ENCODE results near the gene C22orf15. TPM values are rescaled to one million over a fixed set of nuclear protein-coding genes. Genes with fewer than 3 reads are reported as not detected.

The C22orf15 gene
- total and polyA plus RNA-seq, 9 donors, result 0.14 to 0.66 (median 0.45) TPM

DNA sequence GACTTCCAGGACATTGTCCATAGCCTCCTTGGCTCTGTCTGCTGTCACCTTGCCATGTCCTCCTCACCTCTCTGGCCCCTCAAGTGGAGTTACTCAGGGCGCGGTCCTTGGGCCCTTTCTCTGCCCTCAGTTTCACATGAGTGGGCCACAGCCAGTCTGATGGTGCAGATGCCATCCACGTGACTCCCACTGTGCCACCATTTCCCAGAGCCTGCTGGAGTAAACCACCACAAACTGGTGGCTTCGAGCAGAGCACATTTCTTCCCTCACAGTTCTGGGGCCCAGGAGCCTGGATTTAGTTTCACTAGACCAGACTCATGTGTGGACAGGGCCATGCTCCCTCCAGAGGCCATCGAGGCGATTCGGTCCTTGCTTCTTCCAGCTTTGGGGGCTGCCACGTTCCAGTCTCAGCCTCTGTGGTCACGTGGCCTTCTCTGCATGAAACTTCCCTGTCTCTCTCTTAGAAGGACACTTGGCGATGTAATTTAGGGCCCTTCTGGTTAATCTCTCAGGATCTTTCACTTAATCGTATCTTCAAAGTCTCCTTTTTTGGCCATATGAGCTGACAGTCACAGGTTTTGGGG is 38.5 kb downstream of the C22orf15 start:
- WGBS (ENCODE audit: insufficient coverage), result 89% methylated on average over 9 of the region's 11 CpGs
- Histone ChIP-seq H3K4me3 (ENCODE audit: low read length) (no peak overlapping the region), H3K36me3 (ENCODE audit: control insufficient read depth, insufficient read depth, low read length) (peaks cover 75% of the 10 kb centered on the region), H3K4me1 (ENCODE audit: control insufficient read depth, insufficient read depth, low read length) (peaks cover 5% of the 10 kb centered on the region), H3K27me3 (ENCODE audit: control insufficient read depth, insufficient read depth, low read length) (no peaks in the 10 kb centered on the region), H3K27ac (ENCODE audit: low read length) (no peak overlapping the region), H3K9me3 (replicated peaks; ENCODE audit: control insufficient read depth, low read depth, low read length) (no peaks in the 10 kb centered on the region)
- DNase-seq, result no peak

DNA sequence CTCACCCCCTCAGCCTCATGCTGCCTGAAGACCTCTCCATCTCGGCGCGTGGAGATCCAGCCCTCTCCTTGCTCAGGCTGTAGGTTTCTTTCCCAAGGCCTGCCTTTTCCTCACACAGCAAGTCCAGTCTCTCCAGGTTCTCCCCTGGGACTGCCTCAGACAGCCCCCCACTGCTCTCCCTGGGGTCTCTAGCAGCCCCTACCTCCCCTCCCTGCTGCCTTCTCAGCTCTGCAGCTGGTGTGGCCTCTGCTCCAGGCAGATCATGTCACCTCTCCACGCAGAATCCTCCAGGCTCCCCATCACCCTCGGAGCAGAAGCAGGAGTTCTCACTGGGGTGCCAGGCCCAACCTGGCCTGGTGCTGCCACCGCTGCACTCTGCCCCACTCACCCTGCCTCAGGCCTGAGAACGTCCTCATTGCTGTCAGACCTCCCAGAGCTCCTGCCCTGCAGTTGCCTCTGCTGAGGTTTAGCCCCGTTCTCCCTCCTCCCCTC is 39.1 kb downstream of the C22orf15 start:
- Histone ChIP-seq H3K9me3 (replicated peaks; ENCODE audit: control insufficient read depth, low read depth, low read length) (no peaks in the 10 kb centered on the region), H3K36me3 (ENCODE audit: control insufficient read depth, insufficient read depth, low read length) (peaks cover 76% of the 10 kb centered on the region), H3K27me3 (ENCODE audit: control insufficient read depth, insufficient read depth, low read length) (no peaks in the 10 kb centered on the region), H3K4me1 (ENCODE audit: control insufficient read depth, insufficient read depth, low read length) (no peaks in the 10 kb centered on the region), H3K27ac (ENCODE audit: low read length) (no peak overlapping the region), H3K4me3 (ENCODE audit: low read length) (no peak overlapping the region)
- WGBS (ENCODE audit: insufficient coverage), result 90% methylated on average over 8 of the region's 8 CpGs
- no peak for DNase-seq

DNA sequence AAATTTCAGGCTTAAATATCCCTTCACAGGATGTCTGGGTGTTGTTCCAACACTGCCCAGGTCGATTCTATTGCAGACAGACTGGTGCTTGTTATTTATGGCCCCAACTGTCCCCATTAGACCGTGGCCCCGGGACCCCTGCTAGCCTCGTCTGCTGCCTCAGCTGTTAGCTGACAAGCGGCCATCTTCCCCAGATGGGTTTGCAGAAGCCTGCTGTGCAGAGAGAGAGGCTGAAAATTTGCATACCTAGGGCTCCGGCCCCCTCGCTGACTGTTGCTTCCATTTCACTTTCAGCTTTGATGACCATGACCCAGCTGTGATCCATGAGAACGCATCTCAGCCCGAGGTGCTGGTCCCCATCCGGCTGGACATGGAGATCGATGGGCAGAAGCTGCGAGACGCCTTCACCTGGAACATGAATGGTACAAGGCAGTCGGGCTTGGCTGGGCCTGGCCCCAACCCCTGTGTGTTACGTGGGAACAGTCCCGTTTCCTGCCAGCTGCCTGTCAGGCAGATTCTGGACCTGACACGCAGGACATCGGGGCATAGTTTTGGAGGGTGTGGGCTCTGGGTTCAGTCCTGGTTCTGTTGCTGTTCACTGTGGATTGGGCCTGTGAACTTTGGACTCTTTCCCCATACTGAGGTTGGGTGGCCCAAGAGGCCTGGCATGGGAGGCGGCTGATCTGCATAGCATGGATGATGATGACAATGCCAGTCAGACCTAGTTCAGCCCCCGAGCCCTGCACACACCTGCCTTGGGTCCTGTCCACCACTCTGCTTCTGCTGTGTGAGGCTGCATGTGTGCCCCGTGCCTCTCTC is 40.4 kb downstream of the C22orf15 start:
- WGBS (ENCODE audit: insufficient coverage), result 78% methylated on average over 19 of the region's 21 CpGs
- no peak overlapping the region for H3K27ac ChIP-seq (ENCODE audit: low read length)

DNA sequence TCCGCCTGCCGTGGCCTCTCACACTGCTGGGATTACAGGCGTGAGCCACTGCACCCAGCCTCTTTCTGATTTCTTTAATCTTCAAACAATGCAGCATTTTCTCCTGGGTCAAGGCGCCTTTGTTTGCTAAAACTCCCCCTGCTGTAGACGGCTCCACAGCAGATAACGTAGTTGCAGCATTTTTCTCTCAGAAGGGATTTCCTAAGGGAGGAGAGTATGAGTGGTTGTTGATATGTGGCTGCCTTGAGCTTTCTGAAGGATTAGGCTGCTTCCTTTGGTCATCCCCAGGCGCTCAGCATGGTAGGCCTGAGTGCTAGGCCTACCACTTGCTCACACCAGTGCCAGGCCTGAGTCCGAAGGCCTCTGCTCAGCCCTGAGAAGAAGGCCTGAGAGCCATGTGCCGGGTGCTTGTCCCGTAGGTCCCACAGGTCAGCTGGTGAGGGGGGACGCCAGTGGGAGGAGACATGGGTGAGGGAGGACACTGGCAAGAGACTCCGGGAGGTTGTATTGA is 42.0 kb downstream of the C22orf15 start:
- no peaks in the 10 kb centered on the region for H3K27me3 ChIP-seq (ENCODE audit: control insufficient read depth, insufficient read depth, low read length)
- H3K27ac ChIP-seq (ENCODE audit: low read length), result no peak overlapping the region
- no peak for DNase-seq
- H3K4me1 ChIP-seq (ENCODE audit: control insufficient read depth, insufficient read depth, low read length), result no peaks in the 10 kb centered on the region
- no peak overlapping the region for H3K4me3 ChIP-seq (ENCODE audit: low read length)
- H3K9me3 ChIP-seq (replicated peaks; ENCODE audit: control insufficient read depth, low read depth, low read length), result no peaks in the 10 kb centered on the region
- 77% methylated on average over 9 of the region's 12 CpGs for WGBS (ENCODE audit: insufficient coverage)
- peaks cover 63% of the 10 kb centered on the region for H3K36me3 ChIP-seq (ENCODE audit: control insufficient read depth, insufficient read depth, low read length)

More for the DNA sequence above, 40.4 kb downstream of the C22orf15 start:
- H3K27me3 ChIP-seq (ENCODE audit: control insufficient read depth, insufficient read depth, low read length), result no peaks in the 10 kb centered on the region
- no peaks in the 10 kb centered on the region for H3K9me3 ChIP-seq (replicated peaks; ENCODE audit: control insufficient read depth, low read depth, low read length)
- H3K4me1 ChIP-seq (ENCODE audit: control insufficient read depth, insufficient read depth, low read length), result no peaks in the 10 kb centered on the region
- H3K4me3 ChIP-seq (ENCODE audit: low read length), result no peak overlapping the region
- no peak for DNase-seq
- H3K36me3 ChIP-seq (ENCODE audit: control insufficient read depth, insufficient read depth, low read length), result peaks cover 73% of the 10 kb centered on the region

DNA sequence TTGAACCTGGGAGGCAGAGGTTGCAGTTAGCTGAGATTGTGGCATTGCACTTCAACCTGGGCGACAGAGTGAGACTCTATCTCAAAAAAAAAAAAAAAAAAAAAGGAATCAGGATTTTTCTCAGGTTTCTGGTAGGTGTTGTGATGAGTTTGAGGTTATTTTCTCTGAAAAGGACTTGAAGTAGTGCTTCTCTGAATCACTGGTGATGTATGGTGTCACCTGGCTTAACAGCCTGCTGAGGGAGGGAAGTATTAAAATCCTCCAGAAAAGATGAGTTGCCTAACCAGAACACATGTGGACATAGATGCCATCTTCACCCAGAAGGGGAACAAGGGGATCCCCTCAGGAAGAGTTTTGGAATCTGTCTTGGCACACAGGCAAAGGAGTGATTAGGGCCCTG is 44.0 kb downstream of the C22orf15 start:
- Histone ChIP-seq H3K4me3 (ENCODE audit: low read length) (no peak overlapping the region), H3K27me3 (ENCODE audit: control insufficient read depth, insufficient read depth, low read length) (no peaks in the 10 kb centered on the region), H3K36me3 (ENCODE audit: control insufficient read depth, insufficient read depth, low read length) (peaks cover 44% of the 10 kb centered on the region), H3K9me3 (replicated peaks; ENCODE audit: control insufficient read depth, low read depth, low read length) (no peaks in the 10 kb centered on the region), H3K4me1 (ENCODE audit: control insufficient read depth, insufficient read depth, low read length) (no peaks in the 10 kb centered on the region), H3K27ac (ENCODE audit: low read length) (no peak overlapping the region)
- no CpG with 5 or more reads among the region's 1 CpG for WGBS (ENCODE audit: insufficient coverage)
- no peak for DNase-seq

DNA sequence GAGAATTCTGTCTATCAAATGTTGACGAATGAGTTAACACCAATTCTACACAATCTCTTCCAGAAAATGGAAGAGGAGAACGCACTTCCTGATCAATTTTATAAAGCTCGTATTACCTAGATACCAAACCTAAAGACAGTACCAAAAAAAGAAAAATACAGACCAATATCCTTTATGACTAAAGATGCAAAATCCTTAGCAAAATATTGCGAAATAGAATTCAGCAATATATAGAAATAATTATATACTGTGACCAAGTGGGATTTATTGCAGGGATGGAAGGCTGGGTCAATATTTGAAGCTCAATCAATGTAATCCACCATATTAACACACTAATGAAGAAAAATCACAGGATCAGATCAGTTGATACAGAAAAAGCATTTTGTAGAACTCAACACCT is 49.6 kb downstream of the C22orf15 start:
- DNase-seq, result no peak
- peaks cover 29% of the 10 kb centered on the region for H3K36me3 ChIP-seq (ENCODE audit: control insufficient read depth, insufficient read depth, low read length)
- H3K27me3 ChIP-seq (ENCODE audit: control insufficient read depth, insufficient read depth, low read length), result no peaks in the 10 kb centered on the region
- no peak overlapping the region for H3K4me3 ChIP-seq (ENCODE audit: low read length)
- H3K4me1 ChIP-seq (ENCODE audit: control insufficient read depth, insufficient read depth, low read length), result no peaks in the 10 kb centered on the region
- H3K9me3 ChIP-seq (replicated peaks; ENCODE audit: control insufficient read depth, low read depth, low read length), result no peaks in the 10 kb centered on the region
- WGBS (ENCODE audit: insufficient coverage), result no CpG with 5 or more reads among the region's 4 CpGs
- no peak overlapping the region for H3K27ac ChIP-seq (ENCODE audit: low read length)

Other genes with a start within 250 kb of the C22orf15 start
- gene IGLL1, start 182.7 kb upstream of the C22orf15 start, total RNA-seq, result 0.13 TPM
- gene IGLL1, start 182.7 kb upstream of the C22orf15 start, polyA plus RNA-seq (ENCODE audit: insufficient read depth in 1 of 8, insufficient read length in 8 of 8, low replicate concordance in 1 of 8), result 1 to 10 TPM in 2 of 8 donors, under 1 TPM in 6; 0.32 to 1.7 (median 0.85) TPM
- 0.71 TPM for gene DRICH1, start 130.7 kb upstream of the C22orf15 start, total RNA-seq
- 1 to 10 TPM in 1 of 8 donors, under 1 TPM in 7; 0.43 to 1.1 (median 0.48) TPM for gene DRICH1, start 130.7 kb upstream of the C22orf15 start, polyA plus RNA-seq (ENCODE audit: insufficient read depth in 1 of 8, insufficient read length in 8 of 8, low replicate concordance in 1 of 8)
- 0.13 TPM for gene RGL4, start 72.0 kb upstream of the C22orf15 start, total RNA-seq
- 1 to 10 TPM in 7 of 8 donors, under 1 TPM in 1; 0.84 to 2.4 (median 1.4) TPM for gene RGL4, start 72.0 kb upstream of the C22orf15 start, polyA plus RNA-seq (ENCODE audit: insufficient read depth in 1 of 8, insufficient read length in 8 of 8, low replicate concordance in 1 of 8)
- gene ZNF70, start 11.9 kb upstream of the C22orf15 start, total RNA-seq, result 5.2 TPM
- 1 to 10 TPM; 3.9 to 6.9 (median 4.9) TPM for gene ZNF70, start 11.9 kb upstream of the C22orf15 start, polyA plus RNA-seq (ENCODE audit: insufficient read depth in 1 of 8, insufficient read length in 8 of 8, low replicate concordance in 1 of 8)
- gene VPREB3, start 8.6 kb upstream of the C22orf15 start, total RNA-seq, result 0.40 TPM
- gene VPREB3, start 8.6 kb upstream of the C22orf15 start, polyA plus RNA-seq (ENCODE audit: insufficient read depth in 1 of 8, insufficient read length in 8 of 8, low replicate concordance in 1 of 8), result 1 to 10 TPM in 5 of 8 donors, under 1 TPM in 2, not detected in 1; 0.60 to 2.1 (median 1.1) TPM
- gene CHCHD10, start 5.0 kb downstream of the C22orf15 start, total RNA-seq, result 47.8 TPM
- 10 to 100 TPM; 36.7 to 78.7 (median 50.0) TPM for gene CHCHD10, start 5.0 kb downstream of the C22orf15 start, polyA plus RNA-seq (ENCODE audit: insufficient read depth in 1 of 8, insufficient read length in 8 of 8, low replicate concordance in 1 of 8)
- gene MMP11, start 9.9 kb downstream of the C22orf15 start, total RNA-seq, result 8.9 TPM
- gene MMP11, start 9.9 kb downstream of the C22orf15 start, polyA plus RNA-seq (ENCODE audit: insufficient read depth in 1 of 8, insufficient read length in 8 of 8, low replicate concordance in 1 of 8), result 10 to 100 TPM in 5 of 8 donors, 1 to 10 TPM in 3; 5.6 to 16.8 (median 12.1) TPM
- 43.0 TPM for gene SMARCB1, start 24.0 kb downstream of the C22orf15 start, total RNA-seq
- gene SMARCB1, start 24.0 kb downstream of the C22orf15 start, polyA plus RNA-seq (ENCODE audit: insufficient read depth in 1 of 8, insufficient read length in 8 of 8, low replicate concordance in 1 of 8), result 100 to 1,000 TPM in 2 of 8 donors, 10 to 100 TPM in 6; 62.4 to 114 (median 84.7) TPM
- gene DERL3, start 76.0 kb downstream of the C22orf15 start, total RNA-seq, result 0.62 TPM
- gene DERL3, start 76.0 kb downstream of the C22orf15 start, polyA plus RNA-seq (ENCODE audit: insufficient read depth in 1 of 8, insufficient read length in 8 of 8, low replicate concordance in 1 of 8), result 1 to 10 TPM in 6 of 8 donors, under 1 TPM in 2; 0.76 to 1.8 (median 1.5) TPM
- gene SLC2A11, start 94.9 kb downstream of the C22orf15 start, total RNA-seq, result 6.2 TPM
- gene SLC2A11, start 94.9 kb downstream of the C22orf15 start, polyA plus RNA-seq (ENCODE audit: insufficient read depth in 1 of 8, insufficient read length in 8 of 8, low replicate concordance in 1 of 8), result 1 to 10 TPM; 2.8 to 8.4 (median 6.1) TPM
- 179 TPM for gene MIF, start 131.4 kb downstream of the C22orf15 start, total RNA-seq
- 100 to 1,000 TPM; 123 to 209 (median 180) TPM for gene MIF, start 131.4 kb downstream of the C22orf15 start, polyA plus RNA-seq (ENCODE audit: insufficient read depth in 1 of 8, insufficient read length in 8 of 8, low replicate concordance in 1 of 8)
- gene GSTT2B, start 198.2 kb downstream of the C22orf15 start, total RNA-seq, result 4.5 TPM
- 10 to 100 TPM in 2 of 8 donors, 1 to 10 TPM in 6; 1.4 to 44.5 (median 6.5) TPM for gene GSTT2B, start 198.2 kb downstream of the C22orf15 start, polyA plus RNA-seq (ENCODE audit: insufficient read depth in 1 of 8, insufficient read length in 8 of 8, low replicate concordance in 1 of 8)
- gene DDTL, start 203.9 kb downstream of the C22orf15 start, total RNA-seq, result 0.80 TPM
- gene DDTL, start 203.9 kb downstream of the C22orf15 start, polyA plus RNA-seq (ENCODE audit: insufficient read depth in 1 of 8, insufficient read length in 8 of 8, low replicate concordance in 1 of 8), result 1 to 10 TPM; 2.9 to 6.5 (median 4.1) TPM
- 70.3 TPM for gene DDT, start 211.5 kb downstream of the C22orf15 start, total RNA-seq
- gene DDT, start 211.5 kb downstream of the C22orf15 start, polyA plus RNA-seq (ENCODE audit: insufficient read depth in 1 of 8, insufficient read length in 8 of 8, low replicate concordance in 1 of 8), result 10 to 100 TPM; 39.8 to 78.8 (median 58.3) TPM
- 0.18 TPM for gene GSTT2, start 217.1 kb downstream of the C22orf15 start, total RNA-seq
- gene GSTT2, start 217.1 kb downstream of the C22orf15 start, polyA plus RNA-seq (ENCODE audit: insufficient read depth in 1 of 8, insufficient read length in 8 of 8, low replicate concordance in 1 of 8), result 1 to 10 TPM in 4 of 8 donors, under 1 TPM in 3, not detected in 1; 0.28 to 2.0 (median 1.0) TPM
- gene GSTT4, start 242.5 kb downstream of the C22orf15 start, total RNA-seq, result not detected
- under 1 TPM in 1 of 8 donors, not detected in 7; 0.12 TPM for gene GSTT4, start 242.5 kb downstream of the C22orf15 start, polyA plus RNA-seq (ENCODE audit: insufficient read depth in 1 of 8, insufficient read length in 8 of 8, low replicate concordance in 1 of 8)
- 24.4 TPM for gene CABIN1, start 248.3 kb downstream of the C22orf15 start, total RNA-seq
- 10 to 100 TPM; 25.9 to 38.2 (median 30.1) TPM for gene CABIN1, start 248.3 kb downstream of the C22orf15 start, polyA plus RNA-seq (ENCODE audit: insufficient read depth in 1 of 8, insufficient read length in 8 of 8, low replicate concordance in 1 of 8)

Measured in muscle of leg (tissue), 11 donors.